BE2C (cell line): ENCODE measurements around the gene SNAP25.

Source experiments
- DNase-seq: peaks from one replicate; pipeline ENCODE4 v3.0.0-alpha.2; 2020
- H3K27me3 ChIP-seq: fragments of 250-450 bp; sonication (Bioruptor Pico); 2 replicates; pipeline ENCODE4 v1.5.1; 2020; ENCODE audit warnings: mild to moderate bottlenecking
- H3K36me3 ChIP-seq: fragments of 250-450 bp; sonication (Bioruptor Pico); 2 replicates; pipeline ENCODE4 v1.5.1; 2020; ENCODE audit warnings: mild to moderate bottlenecking
- H3K4me1 ChIP-seq: fragments of 250-450 bp; sonication (Bioruptor Pico); 2 replicates; pipeline ENCODE4 v1.5.1; 2020
- H3K4me3 ChIP-seq: 2 replicates; pipeline ENCODE4 v1.5.1; 2011; ENCODE audit warnings: low read depth, low read length
- H3K9me3 ChIP-seq: fragments of 250-450 bp; sonication (Bioruptor Pico); 2 replicates; pipeline ENCODE4 v1.5.1; 2020
- CTCF ChIP-seq: IDR thresholded peaks from 2 replicates; pipeline ENCODE4 v1.5.1; 2012; ENCODE audit warnings: mild to moderate bottlenecking, low read depth, low read length

SNAP25 gene

GRCh38 chr20:10313701-10314100 is 95.1 kb downstream of the SNAP25 start:
- no peak overlapping the region for H3K4me3 ChIP-seq
- TF ChIP-seq CTCF, result no peak
- H3K27me3 ChIP-seq, result no peaks in the 10 kb centered on the region
- H3K4me1 ChIP-seq, result no peaks in the 10 kb centered on the region; the same call in 1 of the 2 replicates
- no peaks in the 10 kb centered on the region for H3K9me3 ChIP-seq
- H3K36me3 ChIP-seq, result peaks cover 14% of the 10 kb centered on the region
- DNase-seq, result no peak

- DNase-seq, result no peak
- peaks cover 9% of the 10 kb centered on the region for H3K36me3 ChIP-seq
- H3K27me3 ChIP-seq, result no peaks in the 10 kb centered on the region
- TF ChIP-seq CTCF, result no peak
- no peaks in the 10 kb centered on the region for H3K9me3 ChIP-seq
- no peak overlapping the region for H3K4me3 ChIP-seq
- H3K4me1 ChIP-seq, result no peaks in the 10 kb centered on the region
These were observed 95.6 kb downstream of the SNAP25 start for GRCh38 chr20:10314198-10314597.

- no peaks in the 10 kb centered on the region for H3K4me1 ChIP-seq
- no peaks in the 10 kb centered on the region for H3K9me3 ChIP-seq
- TF ChIP-seq CTCF, result no peak
- no peak overlapping the region for H3K4me3 ChIP-seq
- DNase-seq, result no peak
- peaks cover 7% of the 10 kb centered on the region; the same call in 1 of the 2 replicates for H3K36me3 ChIP-seq
- no peaks in the 10 kb centered on the region for H3K27me3 ChIP-seq
These were observed 96.5 kb downstream of the SNAP25 start for GRCh38 chr20:10315138-10315537.

- no peaks in the 10 kb centered on the region for H3K27me3 ChIP-seq
- no peak overlapping the region for H3K4me3 ChIP-seq
- peak; percentile 44 for TF ChIP-seq CTCF
- DNase-seq, result no peak
- H3K36me3 ChIP-seq, result no peaks in the 10 kb centered on the region
- no peaks in the 10 kb centered on the region for H3K9me3 ChIP-seq
- H3K4me1 ChIP-seq, result no peaks in the 10 kb centered on the region
These were observed 98.0 kb downstream of the SNAP25 start for GRCh38 chr20:10316582-10316981.

- Histone ChIP-seq H3K27me3 (no peaks in the 10 kb centered on the region), H3K9me3 (no peaks in the 10 kb centered on the region), H3K4me1 (no peaks in the 10 kb centered on the region; the same call in 1 of the 2 replicates), H3K4me3 (no peak overlapping the region), H3K36me3 (no peaks in the 10 kb centered on the region)
- TF ChIP-seq CTCF, result no peak
- no peak for DNase-seq
These were observed 99.8 kb downstream of the SNAP25 start for GRCh38 chr20:10318291-10319024.

- no peak for DNase-seq
- H3K27me3 ChIP-seq, result no peaks in the 10 kb centered on the region
These were observed 101.2 kb downstream of the SNAP25 start for GRCh38 chr20:10319855-10320254.

More at GRCh38 chr20:10319855-10320254, 101.2 kb downstream of the SNAP25 start:
- no peaks in the 10 kb centered on the region for H3K9me3 ChIP-seq
- H3K4me3 ChIP-seq, result no peak overlapping the region
- TF ChIP-seq CTCF, result no peak
- H3K4me1 ChIP-seq, result no peaks in the 10 kb centered on the region; the same call in 1 of the 2 replicates
- H3K36me3 ChIP-seq, result no peaks in the 10 kb centered on the region
